22Rv1 (cell line): Measurements from ENCODE around the gene DOHH.

Experiments
- ZFX ChIP-seq: fragments of 450-650 bp; IDR thresholded peaks from 2 replicates; pipeline ENCODE4 v1.6.1; 2017; ENCODE audit warnings: antibody characterized with exemption, borderline replicate concordance
- TF ChIP-seq, protein P1 (sequence below): fragments of 450-650 bp; IDR thresholded peaks from 2 replicates; pipeline ENCODE4 v1.5.1; 2017; ENCODE audit warnings: mild to moderate bottlenecking

GRCh38 chr19:3480383-3481091, 19.9 kb downstream of the DOHH start, which contains the start of gene SMIM24:
- TF ChIP-seq, protein P1, sequence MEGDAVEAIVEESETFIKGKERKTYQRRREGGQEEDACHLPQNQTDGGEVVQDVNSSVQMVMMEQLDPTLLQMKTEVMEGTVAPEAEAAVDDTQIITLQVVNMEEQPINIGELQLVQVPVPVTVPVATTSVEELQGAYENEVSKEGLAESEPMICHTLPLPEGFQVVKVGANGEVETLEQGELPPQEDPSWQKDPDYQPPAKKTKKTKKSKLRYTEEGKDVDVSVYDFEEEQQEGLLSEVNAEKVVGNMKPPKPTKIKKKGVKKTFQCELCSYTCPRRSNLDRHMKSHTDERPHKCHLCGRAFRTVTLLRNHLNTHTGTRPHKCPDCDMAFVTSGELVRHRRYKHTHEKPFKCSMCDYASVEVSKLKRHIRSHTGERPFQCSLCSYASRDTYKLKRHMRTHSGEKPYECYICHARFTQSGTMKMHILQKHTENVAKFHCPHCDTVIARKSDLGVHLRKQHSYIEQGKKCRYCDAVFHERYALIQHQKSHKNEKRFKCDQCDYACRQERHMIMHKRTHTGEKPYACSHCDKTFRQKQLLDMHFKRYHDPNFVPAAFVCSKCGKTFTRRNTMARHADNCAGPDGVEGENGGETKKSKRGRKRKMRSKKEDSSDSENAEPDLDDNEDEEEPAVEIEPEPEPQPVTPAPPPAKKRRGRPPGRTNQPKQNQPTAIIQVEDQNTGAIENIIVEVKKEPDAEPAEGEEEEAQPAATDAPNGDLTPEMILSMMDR, result no peak
- no peak for TF ChIP-seq ZFX
